Heart left ventricle (tissue), 16 donors: ENCODE measurements around the gene MMP24OS. TPM values are rescaled to one million over a fixed set of nuclear protein-coding genes. Genes with fewer than 3 reads are reported as not detected.
A peak's percentile ranks its signal among the peaks of the same experiment; 100 is the strongest.

Source experiments
- ATAC-seq, 4 donors: fragments of 200-7000 bp; cut with Tn5 transposase; one replicate each; pipeline ENCODE4 v1.9.1; 2020 to 2022; ENCODE audit warnings: moderate library complexity in 4 of 4, mild to moderate bottlenecking in 3 of 4, moderate number of reproducible peaks in 1 of 4
- DNase-seq, 5 donors: peaks; one replicate each; pipeline ENCODE4 v3.0.0-alpha.2; 2020
- H3K27ac ChIP-seq, 12 donors: fragments of 200-600 bp; sonication (generic) in 4 of 12; one replicate each; pipeline versions ENCODE4 v1.5.0 to v1.8.0; 2016 to 2022; ENCODE audit warnings: mild to moderate bottlenecking in 2 of 12
- H3K27me3 ChIP-seq, 9 donors: fragments of 200-600 bp; sonication (generic) in 2 of 9; one replicate each; pipeline versions ENCODE4 v1.5.1 to v1.8.0; 2016 to 2022; ENCODE audit warnings: mild to moderate bottlenecking in 3 of 9
- H3K36me3 ChIP-seq, 9 donors: fragments of 200-600 bp; sonication (generic) in 2 of 9; one replicate each; pipeline versions ENCODE4 v1.5.0 to v1.8.0; 2018 to 2022; ENCODE audit warnings: mild to moderate bottlenecking in 2 of 9
- H3K4me1 ChIP-seq, 12 donors: fragments of 200-600 bp; sonication (generic) in 4 of 12; one replicate each; pipeline versions ENCODE4 v1.5.0 to v1.8.0; 2016 to 2022; ENCODE audit warnings: mild to moderate bottlenecking in 3 of 12
- H3K4me3 ChIP-seq, 12 donors: fragments of 200-600 bp; sonication (generic) in 4 of 12; one replicate each; pipeline versions ENCODE4 v1.5.0 to v1.8.0; 2017 to 2022; ENCODE audit warnings: mild to moderate bottlenecking in 9 of 12, moderate library complexity in 4 of 12
- H3K9me3 ChIP-seq, 12 donors: fragments of 200-600 bp; sonication (generic) in 4 of 12; one replicate each; pipeline versions ENCODE4 v1.5.0 to v1.8.0; 2016 to 2022; ENCODE audit warnings: mild to moderate bottlenecking in 1 of 12
- POLR2A ChIP-seq, 2 donors: fragments of 450-650 bp; IDR thresholded peaks; one replicate each; pipeline ENCODE4 v1.6.1; 2017; ENCODE audit warnings: antibody characterized with exemption in 2 of 2, mild to moderate bottlenecking in 2 of 2, moderate library complexity in 2 of 2
- WGBS, 4 donors: extraction: QIAGEN DNeasy Blood & Tissue Kit in 2 of 4; methylation state at CpG; one replicate each; pipeline versions ENCODE4 v1.1.5 to v1.1.7; 2013 to 2018; 5-methylcytosine and 5-hydroxymethylcytosine counted together
- intact Hi-C, 10 donors: fragments of 100-400 bp; cut with DNase I; formaldehyde crosslinking; loops; one replicate each; pipeline versions ENCODE4 v1.11.1 to v1.14.2; 2022
- polyA plus RNA-seq, 2 donors: library from polyadenylated mRNA; stranded (reverse); fragments of 200-250 nt; gene quantifications; one replicate each; pipeline ENCODE4 v1.2.3, GENCODE V29; 2013
- total RNA-seq, 9 donors: library from RNA; depleted of rRNA in 2 of 9; stranded (reverse); fragments of >200 nt in 2 of 9; fragmentation: NEBNext Ultra II Directional in 3 of 9; extraction: Animal tissue kit (Norgen Biotek cat#: 25700) in 3 of 9; gene quantifications; one replicate each; pipeline versions ENCODE4 v1.1.0 to v1.2.4, GENCODE V29; 2016 to 2023
- TF ChIP-seq, protein P1 (sequence below), 12 donors: fragments of 200-600 bp; sonication (generic) in 4 of 12; IDR thresholded peaks; one replicate each; pipeline versions ENCODE4 v1.5.0 to v1.8.0; 2018 to 2022; ENCODE audit warnings: antibody characterized with exemption in 12 of 12, mild to moderate bottlenecking in 5 of 12
- donor health status: ischemic (EF 13 %, LVEDD 7.1; RV severe dilation, severe dysfunction).
- donor health status: healthy with polysubstance abuse.
- donor health status: DM: no; HTN: yes; CAD: no.
- donor health status: DM: no; HTN: no; CAD: no.
- donor health status: ischemic (EF 25% LVEDD 6.9; RV normal size, moderate dysfunction).
- donor health status: ischemic (EF 25% LVEDD 5.7; RV mildly dilated, moderate dysfunction).
- donor health status: healthy.
- donor health status: DM: yes; HTN: yes; CAD: no.
- donor health status: ischemic (EF 35%, LVEDD 5.7; RV mildly dilated, moderate dysfunction).
- donor health status: nonischemic (EF 11% LVEDD 7.7; RV severe dilation, severe dysfunction).
- donor health status: DM: yes; HTN: yes; CAD: no.
- donor health status: PGD.
- donor health status: ischemic (EF 29% LVEDD 5.4; RV normal size, mild dysfunction).
- donor health status: nonischemic (EF 23%, LVEDD 6.1; RV moderate dilation, normal function).

The MMP24OS gene
- total and polyA plus RNA-seq, 11 donors, result 11.7 to 64.8 (median 41.6) TPM

GRCh38 chr20:35274172-35275092 lies 3.5 kb downstream of the MMP24OS start:
- TF ChIP-seq, protein P1, sequence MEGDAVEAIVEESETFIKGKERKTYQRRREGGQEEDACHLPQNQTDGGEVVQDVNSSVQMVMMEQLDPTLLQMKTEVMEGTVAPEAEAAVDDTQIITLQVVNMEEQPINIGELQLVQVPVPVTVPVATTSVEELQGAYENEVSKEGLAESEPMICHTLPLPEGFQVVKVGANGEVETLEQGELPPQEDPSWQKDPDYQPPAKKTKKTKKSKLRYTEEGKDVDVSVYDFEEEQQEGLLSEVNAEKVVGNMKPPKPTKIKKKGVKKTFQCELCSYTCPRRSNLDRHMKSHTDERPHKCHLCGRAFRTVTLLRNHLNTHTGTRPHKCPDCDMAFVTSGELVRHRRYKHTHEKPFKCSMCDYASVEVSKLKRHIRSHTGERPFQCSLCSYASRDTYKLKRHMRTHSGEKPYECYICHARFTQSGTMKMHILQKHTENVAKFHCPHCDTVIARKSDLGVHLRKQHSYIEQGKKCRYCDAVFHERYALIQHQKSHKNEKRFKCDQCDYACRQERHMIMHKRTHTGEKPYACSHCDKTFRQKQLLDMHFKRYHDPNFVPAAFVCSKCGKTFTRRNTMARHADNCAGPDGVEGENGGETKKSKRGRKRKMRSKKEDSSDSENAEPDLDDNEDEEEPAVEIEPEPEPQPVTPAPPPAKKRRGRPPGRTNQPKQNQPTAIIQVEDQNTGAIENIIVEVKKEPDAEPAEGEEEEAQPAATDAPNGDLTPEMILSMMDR (IDR thresholded peaks at IDR 0.05), result no peak
- no peak for TF ChIP-seq POLR2A (IDR thresholded peaks at IDR 0.05)
- Histone ChIP-seq H3K36me3 (peaks cover 0 to 66% (median 24%) of the 10 kb centered on the region in 9 donors), H3K9me3 (no peaks in the 10 kb centered on the region), H3K27ac (peak overlapping the region in 1 of 12 donors; percentile 19), H3K27me3 (no peaks in the 10 kb centered on the region), H3K4me3 (no peak overlapping the region), H3K4me1 (peaks cover 2 to 37% (median 13%) of the 10 kb centered on the region in 12 donors)
- WGBS, 4 donors, result 91 to 94% (median 94%) methylated on average over 21 to 24 of the region's 24 CpGs
- DNase-seq (no peak), ATAC-seq (no peak)
- intact Hi-C loops, result loop anchor here in 5 of 10 donors (5.0 to 10.0 kb wide), 4 partner anchors 127 to 440 kb away; partner anchors contain the start of genes ACSS2 (in 2 of the 5), EDEM2 (in 2 of the 5) and GGT7 (in 2 of the 5)

DNA sequence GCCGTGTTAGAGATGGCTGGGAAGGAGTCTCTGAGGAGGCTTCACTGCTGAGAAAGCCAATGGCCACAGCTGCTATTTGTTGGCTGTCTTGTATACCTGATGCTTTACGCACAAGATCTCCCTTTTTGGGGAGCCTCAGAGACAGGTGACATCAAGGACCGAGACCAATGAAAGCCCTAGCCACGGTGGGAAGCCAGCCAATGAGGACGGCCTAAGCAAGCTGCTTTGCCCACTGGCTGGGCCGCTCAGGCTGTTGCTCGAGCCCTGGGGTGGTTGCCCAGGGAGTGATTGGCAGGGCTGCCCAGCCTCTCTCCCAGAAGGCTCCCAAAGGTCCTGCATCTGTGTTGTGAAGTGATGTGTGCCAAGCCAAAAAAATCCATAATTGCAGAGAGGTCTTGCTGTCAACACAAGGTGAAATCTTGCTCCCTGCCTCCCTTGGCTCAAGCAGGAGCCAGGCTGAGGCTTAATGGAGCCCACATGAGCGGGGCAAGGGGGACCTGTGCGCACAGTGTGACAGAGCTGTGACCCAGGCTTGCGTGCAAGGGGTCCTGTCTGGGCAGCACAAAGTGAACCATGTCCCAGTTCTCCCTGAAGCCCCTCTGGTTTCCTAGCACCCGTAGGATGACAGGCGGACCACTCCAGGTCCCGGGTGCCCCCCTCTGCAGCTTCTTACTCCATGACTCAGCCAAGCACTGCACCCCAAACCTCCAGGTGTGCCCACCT lies 4.3 kb downstream of the MMP24OS start:
- H3K9me3 ChIP-seq, result no peaks in the 10 kb centered on the region
- H3K4me1 ChIP-seq, result peaks cover 2 to 39% (median 13%) of the 10 kb centered on the region in 12 donors
- no peak for TF ChIP-seq POLR2A (IDR thresholded peaks at IDR 0.05)
- TF ChIP-seq, protein P1 (IDR thresholded peaks at IDR 0.05), result no peak
- H3K4me3 ChIP-seq, result no peak overlapping the region
- peak in 4 of 5 donors; percentile 58 to 76 (median 63) for DNase-seq
- H3K36me3 ChIP-seq, result peaks cover 0 to 64% (median 16%) of the 10 kb centered on the region in 9 donors
- WGBS, 4 donors, result 67 to 81% (median 74%) methylated on average over 11 to 13 of the region's 13 CpGs
- intact Hi-C loops, result loop anchor here in 4 of 10 donors (10.0 kb wide), 3 partner anchors 129 to 439 kb away; partner anchors contain the start of genes ACSS2 (in 2 of the 4), GGT7 (in 2 of the 4) and EDEM2 (in 1 of the 4)
- peak overlapping the region in 1 of 12 donors; percentile 19 for H3K27ac ChIP-seq
- peak; percentile 12 to 28 (median 20) for ATAC-seq
- H3K27me3 ChIP-seq, result no peaks in the 10 kb centered on the region

DNA sequence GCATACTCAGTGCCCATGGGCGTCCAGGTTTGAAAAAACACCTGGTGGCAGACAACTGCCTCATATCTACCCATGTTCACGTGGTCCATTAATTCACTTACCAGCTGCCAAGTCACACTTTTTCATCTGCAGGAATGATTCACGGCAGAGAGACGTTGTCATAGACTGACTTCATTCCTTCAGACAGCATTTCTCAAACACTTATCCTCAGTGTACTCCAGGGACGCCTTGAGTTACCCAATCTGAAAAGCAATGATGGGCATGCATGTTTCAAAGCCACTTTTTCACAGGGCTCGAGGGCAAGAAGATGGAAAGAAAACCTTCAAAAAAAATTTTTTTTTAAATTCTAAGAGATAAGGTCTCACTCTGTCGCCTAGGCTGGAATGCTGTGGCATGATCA lies 6.0 kb downstream of the MMP24OS start:
- H3K27ac ChIP-seq, result no peak overlapping the region
- peaks cover 0 to 30% (median 9%) of the 10 kb centered on the region in 12 donors for H3K4me1 ChIP-seq
- H3K27me3 ChIP-seq, result no peaks in the 10 kb centered on the region
- ATAC-seq (no peak), DNase-seq (no peak)
- TF ChIP-seq, protein P1 (IDR thresholded peaks at IDR 0.05), result no peak
- TF ChIP-seq POLR2A (IDR thresholded peaks at IDR 0.05), result no peak
- H3K36me3 ChIP-seq, result peaks cover 0 to 78% (median 26%) of the 10 kb centered on the region in 9 donors
- intact Hi-C loops, result loop anchor here in 4 of 10 donors (10.0 kb wide), 3 partner anchors 127 to 437 kb away; partner anchors contain the start of genes ACSS2 (in 2 of the 4), GGT7 (in 2 of the 4) and EDEM2 (in 1 of the 4)
- H3K4me3 ChIP-seq, result no peak overlapping the region
- H3K9me3 ChIP-seq, result no peaks in the 10 kb centered on the region
- 74 to 82% (median 76%) methylated on average over 7 of the region's 7 CpGs for WGBS, 4 donors
